HepG2 (cell line): ENCODE data around the gene SLC16A5. TPM values are rescaled to one million over a fixed set of nuclear protein-coding genes. Genes with fewer than 3 reads are reported as not detected.
A peak's percentile ranks its signal among the peaks of the same experiment; 100 is the strongest.

Experiments used
- ARNT ChIP-seq: fragments of 450-650 bp; IDR thresholded peaks from 2 replicates; pipeline ENCODE4 v1.6.1; 2017
- FOSL2 ChIP-seq: sonication (generic); formaldehyde crosslinking; IDR thresholded peaks from 2 replicates; pipeline ENCODE4 v1.4.0; 2020; ENCODE audit warnings: missing genetic modification reagents
- JUN ChIP-seq: sonication (generic); formaldehyde crosslinking; IDR thresholded peaks from 2 replicates; pipeline ENCODE4 v1.4.0; 2020; ENCODE audit warnings: mild to moderate bottlenecking, missing genetic modification reagents
- KLF13 ChIP-seq: sonication (generic); formaldehyde crosslinking; IDR thresholded peaks from 2 replicates; pipeline ENCODE4 v1.4.0; 2020; ENCODE audit warnings: mild to moderate bottlenecking, missing genetic modification reagents
- KMT2A ChIP-seq: sonication (generic); formaldehyde crosslinking; IDR thresholded peaks from 2 replicates; pipeline ENCODE4 v1.4.0; 2020; ENCODE audit warnings: missing genetic modification reagents
- NR2F6 ChIP-seq, 2 experiments: IDR thresholded peaks; 2 replicates each; pipeline ENCODE4 v1.6.1; 2016; ENCODE audit warnings: antibody characterized with exemption in 1 of 2, mild to moderate bottlenecking in 1 of 2
- POLR2A ChIP-seq, 2 experiments: IDR thresholded peaks; 2 replicates each; pipeline ENCODE4 v1.6.1; 2011; ENCODE audit warnings: low read depth in 2 of 2, low read length in 2 of 2, mild to moderate bottlenecking in 1 of 2, moderate library complexity in 1 of 2; ENCODE audit not compliant: insufficient read depth in 1 of 2
- SSRP1 ChIP-seq: IDR thresholded peaks from 2 replicates; pipeline ENCODE4 v1.6.1; 2016; ENCODE audit warnings: control low read depth
- ZNF317 ChIP-seq: sonication (generic); formaldehyde crosslinking; IDR thresholded peaks from 2 replicates; pipeline ENCODE4 v1.5.0; 2020; ENCODE audit warnings: mild to moderate bottlenecking, missing genetic modification reagents
- ZNF441 ChIP-seq: sonication (generic); formaldehyde crosslinking; IDR thresholded peaks from 2 replicates; pipeline ENCODE4 v1.7.0; 2021; ENCODE audit warnings: missing genetic modification reagents, borderline replicate concordance
- ZNF747 ChIP-seq: sonication (generic); formaldehyde crosslinking; IDR thresholded peaks from 2 replicates; pipeline ENCODE4 v1.8.1; 2023; ENCODE audit warnings: missing genetic modification reagents, mild to moderate bottlenecking, borderline replicate concordance
- polyA plus RNA-seq, 8 experiments: library from polyadenylated mRNA; depleted of rRNA in 3 of 8; stranded (reverse) in 7 of 8; unstranded in 1 of 8; fragments of >200 nt; fragmentation: Illumina TruSeq in 4 of 8; extraction: Trizol in 4 of 8; gene quantifications; 2 replicates each; pipeline versions ENCODE4 v1.2.1 to v1.2.3, GENCODE V29; 2011 to 2016; ENCODE audit warnings: low read depth in 4 of 8, missing spikeins in 1 of 8, mixed read lengths in 1 of 8; ENCODE audit not compliant: insufficient read depth in 1 of 8
- total RNA-seq, 5 experiments: library from RNA; depleted of rRNA; stranded (reverse); fragments of >200 nt; fragmentation: Illumina TruSeq; extraction: Trizol; gene quantifications; 2 replicates each; pipeline ENCODE4 v1.2.3, GENCODE V29; 2016; ENCODE audit warnings: low read depth in 1 of 5
- TF ChIP-seq, protein P1 (sequence below): sonication (generic); formaldehyde crosslinking; IDR thresholded peaks from 2 replicates; pipeline ENCODE4 v1.4.0; 2020; ENCODE audit warnings: missing genetic modification reagents
- TF ChIP-seq, protein P2 (sequence below): sonication (generic); formaldehyde crosslinking; IDR thresholded peaks from 2 replicates; pipeline ENCODE4 v1.4.0; 2020; ENCODE audit warnings: missing genetic modification reagents, borderline replicate concordance
- TF ChIP-seq, protein P3 (sequence below): sonication (generic); formaldehyde crosslinking; IDR thresholded peaks from 2 replicates; pipeline ENCODE4 v1.8.0; 2022; ENCODE audit warnings: mild to moderate bottlenecking, missing genetic modification reagents; ENCODE audit not compliant: insufficient replicate concordance
- TF ChIP-seq, protein P4 (sequence below): sonication (generic); formaldehyde crosslinking; IDR thresholded peaks from 2 replicates; pipeline ENCODE4 v1.8.1; 2022; ENCODE audit warnings: mild to moderate bottlenecking, missing genetic modification reagents
- TF ChIP-seq, protein P5 (sequence below): sonication (generic); formaldehyde crosslinking; IDR thresholded peaks from 2 replicates; pipeline ENCODE4 v1.4.0; 2020; ENCODE audit warnings: missing genetic modification reagents, borderline replicate concordance
- TF ChIP-seq, protein P6 (sequence below): IDR thresholded peaks from 2 replicates; pipeline ENCODE4 v1.6.1; 2016; ENCODE audit warnings: low read depth, borderline replicate concordance
- TF ChIP-seq, protein P7 (sequence below): sonication (generic); formaldehyde crosslinking; IDR thresholded peaks from 2 replicates; pipeline ENCODE4 v1.5.1; 2020; ENCODE audit warnings: missing genetic modification reagents, mild to moderate bottlenecking, borderline replicate concordance

The SLC16A5 gene
- total and polyA plus RNA-seq, 2 of the 13 experiments (the other 11 are each of a cell fraction or from before 2014, with no cell fraction given): 0.69 to 5.6 TPM

DNA sequence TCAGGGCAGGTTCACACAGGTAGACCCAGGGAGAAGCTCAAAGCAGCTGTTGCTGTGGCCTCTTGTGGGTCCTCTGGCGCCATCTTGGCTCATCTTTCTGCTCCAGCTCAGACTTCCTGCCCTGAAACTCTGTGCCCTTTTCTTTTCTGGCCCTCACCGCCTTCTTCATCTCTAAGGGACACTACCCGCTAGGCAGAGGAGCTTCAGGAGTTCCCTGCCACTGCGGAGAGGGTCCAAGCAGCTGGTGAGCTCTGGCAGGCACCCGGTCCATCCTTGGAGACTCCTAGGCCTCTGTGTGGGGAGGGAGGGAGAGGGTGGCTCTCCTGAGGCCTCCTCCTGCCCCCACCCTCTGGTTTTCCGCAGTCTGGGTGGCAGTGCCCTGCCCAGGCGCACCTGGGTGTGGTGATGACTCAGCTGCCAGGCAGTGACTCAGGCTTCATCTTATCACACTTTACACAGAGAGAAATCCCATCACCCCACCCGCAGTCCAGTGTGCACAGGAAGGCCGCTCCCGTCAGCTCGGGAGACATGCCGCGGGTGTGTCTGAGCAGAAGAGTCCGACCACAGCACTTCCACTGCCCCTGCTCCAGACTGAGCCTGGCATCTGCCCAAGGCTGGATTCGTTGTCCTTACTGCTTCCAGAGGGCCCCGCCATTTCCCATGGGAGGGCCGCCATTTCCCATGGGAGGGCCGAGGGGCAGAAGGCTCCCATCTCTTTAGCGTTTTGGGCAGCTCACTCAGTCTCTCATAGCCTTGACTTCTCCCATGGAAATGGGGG is 36.5 kb downstream of the SLC16A5 start (continued):
- TF ChIP-seq, protein P1, sequence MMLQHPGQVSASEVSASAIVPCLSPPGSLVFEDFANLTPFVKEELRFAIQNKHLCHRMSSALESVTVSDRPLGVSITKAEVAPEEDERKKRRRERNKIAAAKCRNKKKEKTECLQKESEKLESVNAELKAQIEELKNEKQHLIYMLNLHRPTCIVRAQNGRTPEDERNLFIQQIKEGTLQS: 0 out of 2 replicates have a peak, but pooled peaks have one; percentile 30
- TF ChIP-seq, protein P2, sequence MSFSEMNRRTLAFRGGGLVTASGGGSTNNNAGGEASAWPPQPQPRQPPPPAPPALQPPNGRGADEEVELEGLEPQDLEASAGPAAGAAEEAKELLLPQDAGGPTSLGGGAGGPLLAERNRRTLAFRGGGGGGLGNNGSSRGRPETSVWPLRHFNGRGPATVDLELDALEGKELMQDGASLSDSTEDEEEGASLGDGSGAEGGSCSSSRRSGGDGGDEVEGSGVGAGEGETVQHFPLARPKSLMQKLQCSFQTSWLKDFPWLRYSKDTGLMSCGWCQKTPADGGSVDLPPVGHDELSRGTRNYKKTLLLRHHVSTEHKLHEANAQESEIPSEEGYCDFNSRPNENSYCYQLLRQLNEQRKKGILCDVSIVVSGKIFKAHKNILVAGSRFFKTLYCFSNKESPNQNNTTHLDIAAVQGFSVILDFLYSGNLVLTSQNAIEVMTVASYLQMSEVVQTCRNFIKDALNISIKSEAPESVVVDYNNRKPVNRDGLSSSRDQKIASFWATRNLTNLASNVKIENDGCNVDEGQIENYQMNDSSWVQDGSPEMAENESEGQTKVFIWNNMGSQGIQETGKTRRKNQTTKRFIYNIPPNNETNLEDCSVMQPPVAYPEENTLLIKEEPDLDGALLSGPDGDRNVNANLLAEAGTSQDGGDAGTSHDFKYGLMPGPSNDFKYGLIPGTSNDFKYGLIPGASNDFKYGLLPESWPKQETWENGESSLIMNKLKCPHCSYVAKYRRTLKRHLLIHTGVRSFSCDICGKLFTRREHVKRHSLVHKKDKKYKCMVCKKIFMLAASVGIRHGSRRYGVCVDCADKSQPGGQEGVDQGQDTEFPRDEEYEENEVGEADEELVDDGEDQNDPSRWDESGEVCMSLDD (CRISPR knock-in tag): no peak
- TF ChIP-seq JUN: no peak
- TF ChIP-seq ZNF441 (CRISPR knock-in tag): no peak
- no peak for TF ChIP-seq KMT2A (CRISPR knock-in tag)
- TF ChIP-seq ARNT: no peak
- TF ChIP-seq, protein P3, sequence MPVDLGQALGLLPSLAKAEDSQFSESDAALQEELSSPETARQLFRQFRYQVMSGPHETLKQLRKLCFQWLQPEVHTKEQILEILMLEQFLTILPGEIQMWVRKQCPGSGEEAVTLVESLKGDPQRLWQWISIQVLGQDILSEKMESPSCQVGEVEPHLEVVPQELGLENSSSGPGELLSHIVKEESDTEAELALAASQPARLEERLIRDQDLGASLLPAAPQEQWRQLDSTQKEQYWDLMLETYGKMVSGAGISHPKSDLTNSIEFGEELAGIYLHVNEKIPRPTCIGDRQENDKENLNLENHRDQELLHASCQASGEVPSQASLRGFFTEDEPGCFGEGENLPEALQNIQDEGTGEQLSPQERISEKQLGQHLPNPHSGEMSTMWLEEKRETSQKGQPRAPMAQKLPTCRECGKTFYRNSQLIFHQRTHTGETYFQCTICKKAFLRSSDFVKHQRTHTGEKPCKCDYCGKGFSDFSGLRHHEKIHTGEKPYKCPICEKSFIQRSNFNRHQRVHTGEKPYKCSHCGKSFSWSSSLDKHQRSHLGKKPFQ: no peak
- no peak for TF ChIP-seq NR2F6 (IDR thresholded peaks at IDR 0.05)
- no peak for TF ChIP-seq NR2F6 (CRISPR knock-in tag; IDR thresholded peaks at IDR 0.05)
- TF ChIP-seq, protein P4, sequence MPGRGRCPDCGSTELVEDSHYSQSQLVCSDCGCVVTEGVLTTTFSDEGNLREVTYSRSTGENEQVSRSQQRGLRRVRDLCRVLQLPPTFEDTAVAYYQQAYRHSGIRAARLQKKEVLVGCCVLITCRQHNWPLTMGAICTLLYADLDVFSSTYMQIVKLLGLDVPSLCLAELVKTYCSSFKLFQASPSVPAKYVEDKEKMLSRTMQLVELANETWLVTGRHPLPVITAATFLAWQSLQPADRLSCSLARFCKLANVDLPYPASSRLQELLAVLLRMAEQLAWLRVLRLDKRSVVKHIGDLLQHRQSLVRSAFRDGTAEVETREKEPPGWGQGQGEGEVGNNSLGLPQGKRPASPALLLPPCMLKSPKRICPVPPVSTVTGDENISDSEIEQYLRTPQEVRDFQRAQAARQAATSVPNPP (CRISPR knock-in tag): no peak
- TF ChIP-seq ZNF317 (CRISPR knock-in tag): no peak
- TF ChIP-seq SSRP1 (CRISPR knock-in tag): no peak
- TF ChIP-seq ZNF747 (CRISPR knock-in tag): no peak
- peak; percentile 92 for TF ChIP-seq FOSL2
- TF ChIP-seq, protein P5, sequence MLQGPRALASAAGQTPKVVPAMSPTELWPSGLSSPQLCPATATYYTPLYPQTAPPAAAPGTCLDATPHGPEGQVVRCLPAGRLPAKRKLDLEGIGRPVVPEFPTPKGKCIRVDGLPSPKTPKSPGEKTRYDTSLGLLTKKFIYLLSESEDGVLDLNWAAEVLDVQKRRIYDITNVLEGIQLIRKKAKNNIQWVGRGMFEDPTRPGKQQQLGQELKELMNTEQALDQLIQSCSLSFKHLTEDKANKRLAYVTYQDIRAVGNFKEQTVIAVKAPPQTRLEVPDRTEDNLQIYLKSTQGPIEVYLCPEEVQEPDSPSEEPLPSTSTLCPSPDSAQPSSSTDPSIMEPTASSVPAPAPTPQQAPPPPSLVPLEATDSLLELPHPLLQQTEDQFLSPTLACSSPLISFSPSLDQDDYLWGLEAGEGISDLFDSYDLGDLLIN: no peak
- TF ChIP-seq, protein P6, sequence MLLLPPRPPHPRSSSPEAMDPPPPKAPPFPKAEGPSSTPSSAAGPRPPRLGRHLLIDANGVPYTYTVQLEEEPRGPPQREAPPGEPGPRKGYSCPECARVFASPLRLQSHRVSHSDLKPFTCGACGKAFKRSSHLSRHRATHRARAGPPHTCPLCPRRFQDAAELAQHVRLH: no peak
- TF ChIP-seq, protein P7, sequence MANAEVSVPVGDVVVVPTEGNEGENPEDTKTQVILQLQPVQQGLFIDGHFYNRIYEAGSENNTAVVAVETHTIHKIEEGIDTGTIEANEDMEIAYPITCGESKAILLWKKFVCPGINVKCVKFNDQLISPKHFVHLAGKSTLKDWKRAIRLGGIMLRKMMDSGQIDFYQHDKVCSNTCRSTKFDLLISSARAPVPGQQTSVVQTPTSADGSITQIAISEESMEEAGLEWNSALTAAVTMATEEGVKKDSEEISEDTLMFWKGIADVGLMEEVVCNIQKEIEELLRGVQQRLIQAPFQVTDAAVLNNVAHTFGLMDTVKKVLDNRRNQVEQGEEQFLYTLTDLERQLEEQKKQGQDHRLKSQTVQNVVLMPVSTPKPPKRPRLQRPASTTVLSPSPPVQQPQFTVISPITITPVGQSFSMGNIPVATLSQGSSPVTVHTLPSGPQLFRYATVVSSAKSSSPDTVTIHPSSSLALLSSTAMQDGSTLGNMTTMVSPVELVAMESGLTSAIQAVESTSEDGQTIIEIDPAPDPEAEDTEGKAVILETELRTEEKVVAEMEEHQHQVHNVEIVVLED (CRISPR knock-in tag): no peak
- no peak for TF ChIP-seq POLR2A (IDR thresholded peaks at IDR 0.05; ENCODE audit: insufficient read depth in 1 of 2, low read depth in 2 of 2, low read length in 2 of 2)
- TF ChIP-seq KLF13 (CRISPR knock-in tag): no peak
